Measurements from ENCODE around the gene PBX1.
A peak's percentile ranks its signal among the peaks of the same experiment; 100 is the strongest.

Gene PBX1

DNA sequence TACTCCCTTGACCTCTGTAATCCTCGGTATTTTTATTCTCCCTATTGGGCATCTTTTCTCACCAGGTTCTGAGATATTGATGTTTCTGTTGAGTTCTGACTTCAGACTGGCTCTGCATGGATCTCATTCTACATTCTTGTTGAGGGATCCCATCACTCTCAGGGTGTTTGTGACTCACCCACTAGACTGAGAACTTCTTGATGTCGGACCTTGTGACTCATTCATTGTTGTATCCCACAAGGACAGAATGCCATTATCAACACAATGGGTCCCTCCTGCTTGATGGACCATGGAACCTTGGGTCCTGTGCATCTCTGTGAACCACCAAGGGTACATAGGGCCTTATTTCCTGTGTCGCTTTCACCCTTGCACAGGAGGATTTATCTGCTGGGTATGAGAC lies 174.1 kb downstream of the PBX1 start:
- peak; percentile 17 for DNase-seq

DNA sequence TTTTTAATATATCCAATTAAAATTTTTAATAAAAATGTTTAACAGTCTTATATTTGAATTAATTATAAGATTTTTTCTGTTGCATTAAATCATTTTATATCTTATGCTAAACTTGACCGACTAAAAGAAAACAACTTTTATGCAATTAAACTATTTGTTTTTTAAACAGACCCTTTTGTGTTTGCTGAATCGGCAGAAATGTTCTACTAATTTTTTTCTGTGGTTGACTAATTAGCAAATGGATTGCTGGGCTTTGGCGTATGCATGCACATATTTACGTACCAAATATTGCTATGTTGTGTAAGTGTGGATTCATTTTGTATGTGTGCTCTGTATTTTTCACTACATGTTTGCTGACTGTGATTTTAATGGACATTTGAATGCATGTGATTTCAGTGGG lies 174.8 kb downstream of the PBX1 start:
- DNase-seq: no peak

DNA sequence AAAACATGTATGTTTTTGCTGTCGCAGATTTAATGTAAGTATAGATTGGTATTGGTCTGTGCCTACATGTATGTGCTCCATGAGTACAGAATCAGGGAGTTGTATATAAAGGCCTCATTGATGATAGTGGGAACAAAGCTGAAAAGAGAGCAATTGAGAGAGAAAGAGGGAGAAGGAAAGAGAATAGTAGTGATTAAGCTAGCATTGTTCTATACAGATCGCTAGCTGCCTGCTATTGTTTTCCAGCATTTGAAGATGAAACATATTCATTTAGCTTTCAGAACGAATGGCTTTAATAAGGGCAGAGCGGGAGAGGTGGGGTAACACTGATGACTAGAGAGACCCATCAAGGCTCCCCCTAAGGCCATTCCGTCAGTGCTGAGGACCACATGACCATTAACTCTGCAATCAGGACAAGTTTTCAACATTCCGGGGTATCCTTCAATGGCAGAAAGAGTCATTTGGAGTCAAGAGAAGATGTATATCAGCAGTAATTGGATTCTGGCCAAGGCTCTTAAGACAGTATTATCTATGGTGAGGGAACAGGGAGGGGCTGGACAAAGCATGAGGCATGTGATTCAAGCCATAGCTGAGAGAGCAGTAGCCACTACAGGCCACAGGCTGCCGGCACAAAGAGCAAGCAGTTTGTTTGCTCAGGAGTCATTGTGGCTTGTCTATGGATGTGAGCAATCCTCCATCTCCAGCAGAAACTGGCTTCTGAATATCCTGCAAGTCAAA lies 176.5 kb downstream of the PBX1 start:
- peak; percentile 25 for DNase-seq

DNA sequence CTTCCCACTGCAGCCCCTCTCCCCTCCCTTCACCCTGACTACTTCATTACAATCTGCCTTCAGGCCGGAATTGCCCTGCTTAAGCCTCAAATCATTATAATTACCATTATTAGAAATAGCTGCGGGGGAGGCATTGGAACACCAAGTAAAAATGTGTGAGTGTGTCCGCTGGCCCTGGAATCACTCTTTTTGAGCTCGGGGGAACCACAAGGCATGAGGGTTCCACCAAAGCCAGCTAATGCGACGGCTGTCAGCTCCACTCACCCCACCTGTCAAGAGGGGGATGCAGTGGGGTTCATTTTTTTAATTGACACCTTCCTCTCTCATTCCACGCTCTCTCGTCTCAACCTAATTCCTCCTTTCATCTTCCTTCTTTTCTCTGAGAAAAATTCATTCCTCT lies 177.2 kb downstream of the PBX1 start:
- no peak for DNase-seq

GRCh38 chr1:164739189-164739588 lies 180.2 kb downstream of the PBX1 start:
- DNase-seq: no peak

DNA sequence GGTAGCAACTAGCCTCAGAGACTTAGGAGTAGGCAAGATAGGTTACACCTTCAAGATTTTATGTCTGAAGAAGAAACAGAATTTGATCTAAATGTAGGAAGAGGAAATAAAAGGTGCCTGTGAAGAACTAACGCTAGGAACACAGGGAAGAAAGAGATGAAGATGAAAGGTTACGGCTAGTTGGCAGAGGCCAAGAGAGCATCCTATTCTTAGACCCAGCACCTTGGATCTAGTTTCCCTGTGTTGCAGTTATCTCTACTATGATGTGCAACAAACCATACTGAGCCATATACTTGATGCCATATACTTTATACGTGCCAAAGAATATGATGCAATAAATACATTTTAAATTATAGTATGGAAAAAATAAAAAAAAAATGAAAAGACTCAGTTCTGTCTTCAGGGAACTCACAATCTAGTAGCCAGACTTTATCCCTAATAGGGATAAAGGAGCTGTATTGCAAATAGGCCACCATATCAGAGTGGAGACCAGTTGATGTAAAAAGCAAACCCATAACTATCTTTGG lies 181.1 kb downstream of the PBX1 start:
- no peak for DNase-seq

DNA sequence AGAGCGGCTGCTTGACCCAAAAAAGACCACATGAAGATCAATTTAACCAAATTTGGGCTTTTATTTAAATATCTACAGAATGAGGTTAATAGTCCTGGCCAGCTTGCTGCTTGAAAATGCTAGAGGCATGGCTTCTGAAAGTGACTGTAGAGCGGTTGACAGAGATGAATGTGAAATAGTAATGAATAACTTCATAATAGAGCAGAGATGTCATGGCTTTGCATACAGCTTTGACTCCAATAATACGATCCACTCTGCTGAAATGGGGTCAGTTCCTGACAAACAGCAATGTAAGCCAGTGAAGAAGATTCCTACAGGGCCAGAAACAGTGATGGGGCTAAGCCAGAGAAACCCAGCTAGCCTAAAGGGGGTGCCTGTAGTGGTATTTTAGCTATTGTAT lies 183.8 kb downstream of the PBX1 start:
- no peak for DNase-seq

DNA sequence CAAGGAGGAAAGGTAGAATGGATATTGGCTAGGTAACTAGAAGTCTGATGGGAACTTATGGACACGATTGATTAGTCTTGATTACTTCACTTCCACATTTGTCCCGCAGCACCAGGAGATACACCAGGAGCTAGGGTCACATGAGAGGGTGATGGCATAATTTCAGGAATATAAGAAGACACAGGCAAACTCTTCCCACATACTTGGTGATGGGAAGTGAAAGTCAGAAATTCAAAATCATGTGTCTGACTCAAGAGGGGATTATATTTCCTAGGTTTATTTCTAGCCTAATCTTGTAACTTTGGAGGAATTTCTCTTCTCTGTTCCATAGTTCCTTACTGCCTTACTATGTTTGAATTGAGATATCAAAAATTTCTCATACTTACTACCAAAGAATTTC lies 185.0 kb downstream of the PBX1 start:
- no peak for DNase-seq

DNA sequence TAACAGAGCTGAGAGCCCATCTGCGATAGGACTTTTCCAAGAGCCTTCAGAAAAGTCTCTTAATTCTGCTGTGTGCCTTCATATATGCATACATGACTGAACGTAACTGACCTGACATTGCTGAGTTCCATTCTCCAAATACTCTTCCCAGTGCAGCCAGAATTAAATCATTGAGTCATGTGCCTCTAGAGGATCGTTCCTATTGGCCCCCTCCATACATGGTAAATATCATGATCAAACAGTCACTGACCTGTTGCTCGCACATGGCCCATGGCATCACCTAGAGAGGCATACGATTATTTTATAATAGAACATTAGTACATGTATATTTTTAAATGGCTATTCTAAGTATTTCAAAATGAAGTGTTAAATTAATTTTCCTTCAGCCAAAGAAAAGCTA lies 186.8 kb downstream of the PBX1 start:
- DNase-seq: no peak

DNA sequence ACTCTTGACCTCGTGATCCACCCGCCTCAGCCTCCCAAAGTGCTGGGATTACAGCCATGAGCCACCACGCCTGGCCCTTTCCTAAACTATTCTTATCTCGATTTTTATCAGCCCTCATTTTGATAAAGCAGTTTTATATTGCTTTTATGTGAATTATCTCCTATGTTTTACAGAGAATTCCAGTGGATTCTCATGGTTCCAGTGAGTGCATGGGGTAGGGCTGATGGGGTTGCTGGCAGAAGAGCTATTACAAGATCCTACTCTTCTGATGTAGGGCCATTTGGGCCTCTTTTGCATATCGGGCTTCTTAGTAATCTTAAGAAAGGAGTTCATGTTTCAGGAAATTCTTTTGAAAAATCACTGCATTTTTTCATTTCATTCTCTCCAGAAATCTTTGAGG lies 187.6 kb downstream of the PBX1 start:
- DNase-seq: no peak

GRCh38 chr1:164748253-164748899 lies 189.4 kb downstream of the PBX1 start:
- peak; percentile 90 for DNase-seq

GRCh38 chr1:164753521-164754077 lies 194.6 kb downstream of the PBX1 start:
- DNase-seq: no peak

DNA sequence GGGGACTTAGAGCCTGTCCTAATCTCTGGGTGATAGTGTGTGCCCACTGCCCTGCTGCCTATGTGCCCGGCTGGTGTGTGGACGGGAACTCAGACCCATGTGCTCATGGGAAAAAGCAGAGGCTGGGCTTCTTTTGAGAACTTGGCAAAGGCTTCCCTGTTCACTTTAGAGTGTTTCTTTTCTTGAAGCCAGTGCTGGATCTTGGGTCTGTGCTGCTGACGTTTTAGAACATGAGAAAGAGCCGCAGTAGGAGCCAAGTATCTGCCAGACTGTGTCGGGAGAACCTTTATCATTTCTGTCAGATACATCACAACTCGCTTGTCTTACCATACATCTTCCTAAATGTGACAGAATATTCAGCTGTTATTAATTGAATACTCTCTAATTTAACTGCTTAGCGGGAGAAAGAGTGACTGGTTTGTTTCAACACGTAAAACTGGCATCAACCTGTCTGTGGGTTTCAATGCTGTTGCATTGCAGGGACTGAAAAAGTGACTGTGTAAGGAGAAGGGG lies 195.2 kb downstream of the PBX1 start:
- DNase-seq: no peak

GRCh38 chr1:164755690-164756089 lies 196.7 kb downstream of the PBX1 start:
- DNase-seq: no peak

DNA sequence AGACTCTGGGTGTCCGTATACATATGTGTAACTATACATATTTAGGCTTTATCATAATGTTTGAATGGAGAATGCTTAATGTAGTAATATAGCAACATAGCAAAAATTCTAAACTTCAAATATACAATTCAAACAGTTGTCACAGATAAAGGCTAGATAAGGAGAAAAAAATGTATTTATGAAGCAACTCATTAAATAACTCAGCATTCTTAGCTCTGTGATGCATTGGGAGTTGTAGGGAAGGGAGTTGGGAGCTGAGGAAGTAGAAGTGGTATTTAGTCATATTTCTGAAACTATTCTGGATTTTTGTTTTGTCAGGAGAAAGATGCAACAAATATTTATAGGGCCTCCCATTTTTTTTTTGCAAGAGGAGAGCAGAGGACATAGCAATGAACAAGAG lies 197.8 kb downstream of the PBX1 start:
- no peak for DNase-seq

DNA sequence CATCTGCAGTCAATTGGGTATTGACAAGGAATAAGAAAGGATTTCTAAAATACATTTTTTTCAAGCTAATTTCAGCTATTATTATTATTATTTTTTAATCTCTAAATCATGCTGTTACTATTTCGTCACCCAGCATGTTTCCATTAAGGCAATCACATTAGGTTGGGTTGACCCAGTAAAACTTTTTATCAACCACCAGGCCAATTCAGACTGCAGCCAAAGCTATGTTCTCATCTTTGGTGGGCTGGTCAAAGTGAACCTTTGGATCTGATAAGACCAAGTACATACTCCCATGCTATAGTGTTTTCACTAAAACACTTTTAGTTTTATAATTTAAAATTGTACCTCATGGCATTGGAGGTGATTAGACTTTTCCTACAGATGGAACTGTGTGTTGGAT lies 198.6 kb downstream of the PBX1 start:
- no peak for DNase-seq

DNA sequence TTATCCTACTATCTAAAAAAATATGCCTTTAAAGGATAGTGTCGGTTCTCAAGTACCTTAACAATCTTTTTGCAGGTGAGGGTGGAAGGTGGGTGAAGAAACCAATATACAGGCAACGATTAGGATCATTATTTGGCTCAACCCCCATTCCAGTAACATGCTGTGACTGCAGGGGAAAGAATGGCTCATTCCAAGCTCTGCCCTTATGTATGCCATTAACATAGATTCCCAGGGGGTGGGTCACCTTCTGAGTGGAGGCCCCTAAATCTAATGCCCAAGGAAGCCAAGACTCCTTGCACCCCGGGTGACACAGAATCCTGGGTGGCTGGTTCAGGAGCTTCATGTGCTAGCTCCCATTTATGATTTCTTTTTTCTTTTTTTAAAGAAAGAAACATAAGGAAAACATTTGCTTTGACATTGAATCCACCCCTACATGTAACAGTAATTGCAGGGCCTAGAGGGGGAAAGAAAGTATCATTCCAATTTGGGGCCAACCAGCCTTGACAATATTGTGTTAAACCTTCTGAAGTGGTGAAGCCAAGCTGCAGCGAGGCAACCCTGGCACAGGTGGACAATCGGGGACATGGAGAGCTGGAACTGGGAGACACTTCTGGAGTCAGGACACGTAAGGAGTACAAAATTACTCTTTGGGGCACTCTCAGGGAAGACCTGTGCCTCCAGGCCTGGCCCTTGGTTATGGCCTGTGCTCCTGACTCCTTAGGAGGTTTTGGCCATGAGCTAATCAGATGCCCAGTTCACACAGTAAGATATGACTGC lies 200.3 kb downstream of the PBX1 start:
- DNase-seq: no peak

DNA sequence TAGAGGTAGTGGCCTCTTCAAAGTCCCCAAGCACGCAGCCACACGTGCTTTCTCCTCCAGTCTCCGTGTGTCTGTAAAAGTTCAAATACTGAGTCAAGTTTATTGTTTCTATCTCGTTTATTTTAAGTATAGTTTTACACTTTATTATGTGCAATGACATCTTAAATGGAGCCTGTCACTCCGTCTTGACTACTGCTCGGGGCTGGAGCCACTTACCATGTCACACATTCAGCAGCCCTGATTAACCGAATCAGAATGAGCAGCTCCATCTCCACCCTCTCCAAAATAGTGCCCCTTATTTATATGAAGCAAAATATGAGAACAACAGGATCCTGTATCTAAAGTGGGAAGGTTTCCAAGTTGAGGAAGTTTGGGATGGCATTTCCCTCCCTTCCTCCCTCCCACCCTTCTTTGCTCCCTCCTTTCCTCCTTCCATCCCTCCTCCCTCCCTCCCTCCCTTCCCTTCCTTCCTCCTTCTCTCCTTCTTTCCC lies 201.0 kb downstream of the PBX1 start:
- DNase-seq: no peak

GRCh38 chr1:164760569-164760968 lies 201.6 kb downstream of the PBX1 start:
- DNase-seq: no peak

DNA sequence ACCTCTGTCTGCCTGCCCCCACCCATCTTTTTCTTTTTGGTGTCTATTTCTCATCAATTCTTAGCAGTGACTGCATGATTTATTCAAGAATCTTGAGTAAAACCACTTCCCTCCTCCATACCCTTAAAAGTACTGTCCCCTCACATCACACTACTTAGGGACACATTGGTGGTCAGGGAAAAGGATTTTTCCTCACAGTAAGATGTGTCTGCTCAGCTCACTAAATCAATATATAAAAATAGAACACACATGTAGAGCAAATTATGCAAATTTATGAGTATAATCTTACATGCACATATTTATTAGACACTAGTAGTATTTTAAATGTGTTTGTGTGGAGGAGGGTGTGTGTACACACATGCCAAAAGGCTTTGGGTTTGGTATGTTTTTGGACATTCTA lies 202.0 kb downstream of the PBX1 start:
- DNase-seq: no peak

DNA sequence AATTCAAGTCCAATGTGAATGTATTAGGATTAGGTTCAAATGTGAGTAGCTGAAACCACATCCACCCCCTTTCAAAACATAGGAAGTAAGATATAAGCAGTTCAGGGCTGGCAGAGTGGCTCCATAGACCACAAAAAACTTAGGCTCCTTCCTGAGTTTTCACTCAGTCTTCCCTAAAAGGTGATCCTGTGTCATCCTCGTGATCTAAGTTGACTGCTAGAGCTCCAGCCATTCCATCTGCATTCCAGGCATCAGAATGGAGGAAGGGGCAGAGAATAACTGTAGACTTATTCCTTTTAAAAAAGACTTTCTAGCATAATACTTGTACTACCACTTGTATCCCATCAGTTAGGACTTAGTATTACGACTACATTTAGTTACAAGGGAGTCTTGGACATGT lies 204.1 kb downstream of the PBX1 start:
- no peak for DNase-seq

- no peak for DNase-seq
Observed at GRCh38 chr1:164764333-164764732, 205.3 kb downstream of the PBX1 start.

- DNase-seq: peak; percentile 82
Observed at GRCh38 chr1:164765557-164765956, 206.6 kb downstream of the PBX1 start.
